ENCODE measurements around the gene TK1.
A peak's percentile ranks its signal among the peaks of the same experiment; 100 is the strongest.

TK1 gene

DNA sequence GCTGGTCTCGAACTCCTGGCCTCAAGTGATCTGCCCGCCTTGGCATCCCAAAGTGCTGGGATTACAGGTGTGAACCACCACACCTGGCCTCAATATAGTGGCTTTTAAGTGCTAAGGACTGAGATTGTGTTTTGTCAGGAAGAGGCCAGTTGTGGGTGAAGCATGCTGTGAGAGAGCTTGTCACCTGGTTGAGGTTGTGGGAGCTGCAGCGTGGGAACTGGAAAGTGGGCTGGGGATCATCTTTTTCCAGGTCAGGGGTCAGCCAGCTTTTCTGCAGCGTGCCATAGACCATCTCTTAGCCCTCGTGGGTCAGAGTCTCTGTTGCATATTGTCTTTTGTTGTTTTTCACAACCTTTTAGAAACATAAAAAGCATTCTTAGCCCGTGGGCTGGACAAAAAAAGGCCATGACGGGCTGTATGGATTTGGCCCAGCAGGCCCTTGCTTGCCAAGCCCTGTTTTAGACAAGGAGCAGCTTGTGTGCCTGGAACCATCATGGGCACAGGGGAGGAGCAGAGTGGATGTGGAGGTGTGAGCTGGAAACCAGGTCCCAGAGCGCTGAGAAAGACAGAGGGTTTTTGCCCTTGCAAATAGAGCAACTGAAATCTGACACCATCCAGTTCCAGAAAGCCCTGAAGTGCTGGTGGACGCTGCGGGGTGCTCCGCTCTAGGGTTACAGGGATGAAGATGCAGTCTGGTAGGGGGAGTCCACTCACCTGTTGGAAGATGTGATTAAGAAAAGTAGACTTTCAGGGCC, 32.7 kb upstream of the TK1 start:
- no peak for DNase-seq (ENCODE audit: low spot score)

DNA sequence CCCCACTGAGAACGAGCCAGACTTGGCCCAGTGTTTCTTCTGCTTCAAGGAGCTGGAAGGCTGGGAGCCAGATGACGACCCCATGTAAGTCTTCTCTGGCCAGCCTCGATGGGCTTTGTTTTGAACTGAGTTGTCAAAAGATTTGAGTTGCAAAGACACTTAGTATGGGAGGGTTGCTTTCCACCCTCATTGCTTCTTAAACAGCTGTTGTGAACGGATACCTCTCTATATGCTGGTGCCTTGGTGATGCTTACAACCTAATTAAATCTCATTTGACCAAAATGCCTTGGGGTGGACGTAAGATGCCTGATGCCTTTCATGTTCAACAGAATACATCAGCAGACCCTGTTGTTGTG, 27.8 kb upstream of the TK1 start:
- DNase-seq (ENCODE audit: low spot score) = peak; percentile 32

DNA sequence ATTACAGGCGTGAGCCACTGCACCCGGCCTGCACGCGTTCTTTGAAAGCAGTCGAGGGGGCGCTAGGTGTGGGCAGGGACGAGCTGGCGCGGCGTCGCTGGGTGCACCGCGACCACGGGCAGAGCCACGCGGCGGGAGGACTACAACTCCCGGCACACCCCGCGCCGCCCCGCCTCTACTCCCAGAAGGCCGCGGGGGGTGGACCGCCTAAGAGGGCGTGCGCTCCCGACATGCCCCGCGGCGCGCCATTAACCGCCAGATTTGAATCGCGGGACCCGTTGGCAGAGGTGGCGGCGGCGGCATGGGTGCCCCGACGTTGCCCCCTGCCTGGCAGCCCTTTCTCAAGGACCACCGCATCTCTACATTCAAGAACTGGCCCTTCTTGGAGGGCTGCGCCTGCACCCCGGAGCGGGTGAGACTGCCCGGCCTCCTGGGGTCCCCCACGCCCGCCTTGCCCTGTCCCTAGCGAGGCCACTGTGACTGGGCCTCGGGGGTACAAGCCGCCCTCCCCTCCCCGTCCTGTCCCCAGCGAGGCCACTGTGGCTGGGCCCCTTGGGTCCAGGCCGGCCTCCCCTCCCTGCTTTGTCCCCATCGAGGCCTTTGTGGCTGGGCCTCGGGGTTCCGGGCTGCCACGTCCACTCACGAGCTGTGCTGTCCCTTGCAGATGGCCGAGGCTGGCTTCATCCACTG, 27.3 kb upstream of the TK1 start, which contains the start of gene BIRC5:
Gene BIRC5 (plus strand): TSS at position 238 of the 690 bp plus-strand sequence. CDS start 64 bp downstream, at position 302.
- peak; percentile 92 for DNase-seq (ENCODE audit: low spot score)

DNA sequence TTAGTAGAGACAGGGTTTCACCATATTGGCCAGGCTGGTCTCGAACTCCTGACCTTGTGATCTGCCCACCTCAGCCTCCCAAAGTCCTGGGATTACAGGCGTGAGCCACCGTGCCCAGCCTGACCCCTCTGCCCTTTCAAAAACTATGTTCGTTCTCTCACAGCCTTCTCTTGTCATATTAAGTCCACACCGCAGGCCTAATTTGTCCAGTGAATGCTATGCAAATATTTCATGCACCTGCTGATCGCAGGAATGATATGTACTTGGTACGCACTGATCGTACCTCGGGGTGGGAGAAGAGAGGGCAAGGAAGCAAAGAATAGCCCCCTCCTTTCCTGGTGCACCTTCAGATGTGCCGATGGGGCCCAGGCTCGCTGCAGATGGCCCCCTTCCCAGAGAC, 24.2 kb upstream of the TK1 start:
- no peak for DNase-seq (ENCODE audit: low spot score)

DNA sequence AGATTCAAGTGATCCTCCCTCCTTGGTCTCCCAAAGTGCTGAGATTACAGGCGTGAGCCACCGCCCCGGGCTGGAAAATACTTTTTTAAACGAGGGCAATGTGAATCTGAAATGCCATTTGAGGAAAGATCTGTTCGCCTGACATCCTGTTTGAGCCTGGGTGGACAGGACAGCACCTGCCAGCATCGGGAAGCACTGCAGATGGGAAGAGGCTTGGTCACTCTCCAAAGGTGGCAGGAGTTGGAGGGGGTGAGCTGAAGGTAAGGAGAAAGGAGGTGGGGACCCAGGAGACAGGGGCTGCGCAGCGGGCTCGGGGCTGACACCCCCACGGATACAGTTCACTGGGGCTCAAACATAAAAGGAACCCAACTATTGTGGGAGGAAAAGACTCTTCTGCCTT, 23.3 kb upstream of the TK1 start:
- DNase-seq (ENCODE audit: low spot score) = no peak

DNA sequence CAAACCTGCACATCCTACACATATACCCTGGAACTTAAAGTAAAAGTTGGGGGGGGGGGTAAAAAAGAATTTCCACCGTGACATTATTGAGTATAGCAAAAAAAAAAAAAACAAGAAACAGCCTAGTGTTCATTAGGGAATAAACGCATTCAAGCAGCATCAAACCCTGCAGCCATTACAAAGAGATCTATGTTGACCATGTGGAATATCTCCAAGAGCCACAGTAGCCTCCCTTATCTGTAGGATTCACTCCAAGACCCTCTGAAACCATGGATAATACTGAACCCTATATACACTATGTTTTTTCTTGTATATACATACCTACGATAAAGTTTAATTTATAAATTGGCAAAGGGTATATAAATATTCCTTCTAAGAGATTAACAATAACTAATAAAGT, 21.6 kb upstream of the TK1 start:
- no peak for DNase-seq (ENCODE audit: low spot score)

DNA sequence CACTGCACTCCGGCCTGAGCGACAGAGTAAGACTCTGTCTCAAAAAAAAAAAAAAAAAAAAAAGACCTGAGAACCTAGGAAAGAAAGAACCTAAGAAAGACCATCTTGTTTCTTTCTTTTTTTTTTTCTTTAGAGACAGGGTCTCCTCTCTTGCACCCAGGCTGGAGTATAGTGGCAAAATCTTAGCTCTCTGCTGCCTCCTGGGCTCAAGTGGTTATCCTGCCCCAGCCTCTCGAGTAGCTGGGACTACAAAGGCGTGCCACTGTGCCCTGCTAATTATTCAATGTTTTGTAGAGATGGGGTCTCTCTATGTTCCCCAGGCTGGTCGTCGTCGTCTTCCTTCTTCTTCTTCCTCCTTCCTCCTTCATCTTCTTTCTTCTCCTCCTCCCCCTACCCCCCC, 19.4 kb upstream of the TK1 start:
- DNase-seq (ENCODE audit: low spot score) = peak; percentile 50

DNA sequence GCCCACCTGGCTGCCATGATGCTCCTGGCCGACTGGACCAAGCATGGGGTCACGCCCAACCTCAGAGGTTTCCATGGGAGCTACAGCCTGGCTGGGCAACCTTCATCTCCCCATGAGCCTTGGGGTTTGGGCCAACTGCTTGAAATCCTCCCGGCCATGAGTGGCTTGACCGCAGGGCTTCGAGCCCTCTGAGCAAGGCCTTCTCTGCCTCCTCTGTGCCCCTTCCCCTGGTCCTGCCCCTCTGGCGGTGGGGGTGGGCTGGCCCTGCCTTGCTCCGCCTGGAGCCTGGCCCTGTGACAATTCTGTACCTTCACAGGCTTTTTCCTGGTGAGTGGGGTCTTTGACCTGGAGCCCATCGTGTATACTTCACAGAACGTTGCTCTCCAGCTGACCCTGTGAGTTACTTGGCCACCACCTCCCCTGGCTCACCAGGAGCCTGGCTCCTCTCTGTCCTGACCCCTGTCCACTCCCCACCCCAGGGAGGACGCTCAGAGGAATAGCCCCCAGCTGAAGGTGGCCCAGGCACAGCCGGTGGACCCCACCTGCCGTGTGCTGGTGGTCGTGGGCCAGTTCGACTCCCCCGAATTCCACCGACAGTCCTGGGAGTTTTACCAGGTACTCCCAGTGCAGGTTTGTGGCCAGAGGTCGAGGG, 18.4 kb upstream of the TK1 start:
- no peak for DNase-seq (ENCODE audit: low spot score)

DNA sequence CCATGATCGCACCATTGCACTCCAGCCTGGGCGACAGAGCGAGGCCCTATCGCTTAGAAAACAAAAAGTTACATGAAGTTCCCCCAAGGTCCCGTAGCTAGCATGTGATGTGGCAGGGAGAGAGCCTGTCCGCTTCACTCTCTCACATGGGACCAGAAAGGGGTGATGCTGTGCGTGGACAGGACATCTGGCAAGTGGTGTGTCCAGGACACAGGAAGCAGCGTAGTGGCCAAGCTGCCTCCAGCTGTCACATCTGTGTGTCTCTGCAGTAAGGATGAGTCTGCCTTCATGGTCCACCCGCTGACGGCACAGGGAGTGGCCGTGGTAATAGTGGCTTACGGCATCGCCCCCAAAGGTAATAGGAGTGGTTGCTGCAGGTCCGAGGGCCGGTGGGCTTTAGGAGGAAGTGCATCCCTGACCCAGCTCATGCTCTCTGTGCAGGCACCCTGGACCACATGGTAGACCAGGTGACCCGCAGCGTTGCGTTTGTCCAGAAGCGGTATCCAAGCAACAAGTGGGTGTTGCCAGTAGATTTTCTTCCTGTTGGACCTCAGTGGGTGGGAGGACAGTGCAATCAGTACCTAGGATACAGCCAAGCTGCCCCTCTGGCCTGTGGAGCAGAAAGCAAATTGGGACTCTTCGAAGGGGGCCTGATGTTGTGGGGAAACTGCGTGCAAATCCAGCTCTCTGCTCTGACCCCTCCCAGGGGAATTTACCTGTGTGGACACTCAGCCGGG, 17.7 kb upstream of the TK1 start:
- no peak for DNase-seq (ENCODE audit: low spot score)

DNA sequence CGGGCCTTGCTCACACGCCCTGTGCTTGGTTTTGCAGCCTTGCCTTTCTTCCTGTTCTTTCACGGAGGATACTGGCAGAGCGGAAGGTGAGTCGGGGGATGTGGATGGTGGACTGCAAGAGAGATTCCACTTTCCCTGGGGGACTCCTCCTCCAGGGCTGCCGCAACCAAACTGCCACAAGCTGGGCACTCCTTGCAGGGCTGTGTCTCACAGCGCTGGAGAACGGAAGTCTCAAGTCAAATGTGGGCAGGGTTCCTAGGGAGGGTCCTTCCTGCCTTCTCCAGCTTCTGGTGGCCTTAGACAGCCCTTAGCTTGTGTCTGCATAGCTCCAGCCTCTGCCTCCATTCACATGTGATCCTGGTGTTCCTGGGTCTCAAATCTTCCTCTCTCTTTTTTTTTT, 15.8 kb upstream of the TK1 start:
- no peak for DNase-seq (ENCODE audit: low spot score)

DNA sequence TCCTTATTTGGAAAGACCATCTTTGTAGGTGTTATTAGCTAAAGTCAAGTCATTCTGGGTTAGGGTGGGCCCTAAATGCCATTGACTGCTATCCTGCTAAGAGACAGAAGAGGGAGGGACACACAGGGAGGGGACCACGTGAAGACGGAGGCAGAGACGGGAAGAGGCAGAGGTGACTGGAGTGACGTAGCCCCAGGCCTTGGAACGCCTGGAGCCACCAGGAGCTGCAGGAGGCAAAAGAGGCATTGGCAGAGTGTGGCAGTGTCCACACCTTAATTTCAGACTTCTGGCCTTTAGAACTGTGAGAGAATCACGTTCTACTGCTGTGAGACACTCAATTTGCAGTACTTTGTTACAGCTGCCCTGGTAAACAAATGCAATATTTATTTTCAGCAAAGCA, 13.6 kb upstream of the TK1 start:
- DNase-seq (ENCODE audit: low spot score) = no peak

DNA sequence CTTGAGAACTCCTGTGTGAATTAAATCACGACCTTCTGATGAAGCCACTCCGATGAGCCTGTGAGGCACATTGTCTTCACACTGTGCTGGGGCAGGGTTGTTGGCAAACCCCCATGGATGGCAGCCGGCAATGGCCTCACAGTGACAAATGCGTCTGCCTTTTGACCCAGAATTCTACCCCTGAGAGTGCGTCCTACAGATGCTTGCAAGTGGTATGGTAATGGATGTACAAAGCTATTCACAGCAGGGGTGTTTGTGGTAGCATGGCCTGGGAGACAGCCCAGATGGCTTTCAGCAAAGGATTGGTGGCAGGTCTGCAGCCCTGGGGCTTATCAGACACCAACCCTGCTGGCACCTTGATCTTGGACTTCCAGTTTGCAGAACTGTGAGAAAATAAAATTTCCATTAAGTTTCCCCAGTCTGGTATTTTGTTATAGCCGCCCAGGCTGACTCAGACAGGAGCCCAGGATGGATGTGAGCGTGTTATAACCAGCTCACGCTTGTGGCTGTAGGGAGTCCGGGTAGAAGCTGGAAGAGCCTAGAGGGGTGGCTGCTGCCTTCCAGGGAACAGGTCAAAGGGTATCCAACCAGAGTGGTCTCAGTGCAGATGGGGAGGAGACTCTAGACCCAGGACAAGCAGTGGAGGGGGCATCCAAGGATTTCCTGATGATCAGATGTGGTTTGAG, 10.4 kb upstream of the TK1 start:
- DNase-seq (ENCODE audit: low spot score) = no peak

DNA sequence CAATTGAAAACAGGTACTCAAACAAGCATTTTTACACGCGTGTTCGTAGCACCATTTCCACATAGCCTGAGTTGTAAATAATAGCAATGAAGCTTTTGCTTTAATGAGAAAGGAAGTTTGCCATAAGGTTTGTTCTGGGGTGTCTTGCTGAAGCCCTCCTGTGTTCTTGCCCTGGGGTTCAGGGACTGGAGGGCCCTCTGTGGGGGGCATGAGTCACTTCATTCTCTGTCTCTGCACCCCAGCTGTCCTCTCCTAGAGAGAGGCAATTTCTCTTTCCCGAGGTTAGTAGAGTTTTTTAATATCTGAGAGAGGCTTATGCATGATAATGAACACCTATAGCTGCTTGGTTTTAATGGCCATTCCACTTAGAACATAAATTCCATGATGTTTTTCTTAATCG, 9.9 kb upstream of the TK1 start:
- DNase-seq (ENCODE audit: low spot score) = no peak

DNA sequence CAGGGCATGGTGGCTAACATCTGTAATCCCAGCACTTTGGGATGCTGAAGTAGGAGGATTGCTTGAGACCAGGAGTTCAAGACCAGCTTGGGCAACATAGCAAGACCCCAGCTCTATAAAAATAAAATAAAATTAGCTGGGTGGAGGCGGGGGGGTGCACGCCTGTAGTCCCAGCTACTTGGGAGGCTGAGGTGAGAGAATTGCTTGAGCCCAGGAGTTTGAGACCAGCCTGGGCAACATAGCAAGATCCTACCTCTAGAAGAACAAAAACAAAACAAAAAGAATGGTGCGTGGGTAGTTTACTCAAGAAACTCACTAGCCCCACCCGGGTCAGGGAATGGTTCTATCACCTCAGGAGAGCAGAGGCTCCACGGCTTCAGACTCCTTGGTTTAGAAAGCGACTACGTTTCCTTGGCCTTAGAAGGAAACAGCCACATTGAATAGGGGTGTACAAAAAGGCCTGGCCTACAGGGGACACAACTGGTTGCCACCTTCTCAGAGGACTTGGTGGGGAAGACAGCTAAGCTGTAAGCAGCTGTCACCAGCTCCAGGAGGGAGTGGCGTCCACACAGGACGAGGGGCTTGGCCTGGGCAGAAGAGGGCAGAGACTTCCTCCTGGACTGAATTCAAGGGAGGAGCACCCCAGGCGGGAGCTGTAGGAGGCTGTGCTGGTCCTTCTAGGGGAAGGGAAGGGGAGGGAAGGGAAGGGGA, 716 bp downstream of the TK1 start:
- DNase-seq (ENCODE audit: low spot score) = peak; percentile 58

DNA sequence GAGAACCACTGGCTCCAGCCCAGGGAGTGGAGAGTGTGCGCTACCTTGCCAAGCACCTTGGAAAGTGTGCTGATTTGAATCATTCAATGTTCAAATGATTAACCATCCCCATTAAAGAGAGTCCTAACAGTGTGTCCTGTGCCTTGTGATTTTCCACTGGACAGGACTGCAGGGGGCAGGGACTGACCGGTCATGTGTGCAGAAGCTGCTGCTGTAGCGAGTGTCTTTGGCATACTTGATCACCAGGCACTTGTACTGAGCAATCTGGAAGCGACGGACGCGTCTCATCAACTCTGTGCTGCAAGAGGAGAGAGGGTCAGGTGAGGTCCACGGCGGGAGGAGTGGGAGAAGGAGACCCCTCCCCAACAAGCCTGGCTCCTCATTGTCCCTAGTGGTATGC, 2.0 kb downstream of the TK1 start:
- no peak for DNase-seq (ENCODE audit: low spot score)

DNA sequence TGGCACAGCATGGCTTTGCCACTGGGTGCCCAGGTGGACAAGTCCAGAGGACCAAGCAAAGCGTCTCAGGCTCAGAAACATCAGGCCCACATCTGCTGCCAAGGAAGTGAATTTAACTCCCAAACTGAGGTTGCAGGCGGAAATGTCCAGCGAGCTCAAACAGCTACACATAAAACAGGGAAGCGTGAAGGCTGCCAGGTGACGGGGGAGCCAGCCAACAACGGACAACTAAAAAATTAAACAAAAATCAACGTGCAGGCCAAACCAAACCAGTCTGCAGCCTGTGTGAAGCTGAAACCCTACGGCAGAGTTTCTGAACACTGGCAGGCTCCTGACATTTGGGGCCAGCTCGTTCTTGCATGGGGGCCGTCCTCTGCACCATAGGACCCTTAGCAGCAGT, 2.5 kb downstream of the TK1 start:
- DNase-seq (ENCODE audit: low spot score) = no peak

DNA sequence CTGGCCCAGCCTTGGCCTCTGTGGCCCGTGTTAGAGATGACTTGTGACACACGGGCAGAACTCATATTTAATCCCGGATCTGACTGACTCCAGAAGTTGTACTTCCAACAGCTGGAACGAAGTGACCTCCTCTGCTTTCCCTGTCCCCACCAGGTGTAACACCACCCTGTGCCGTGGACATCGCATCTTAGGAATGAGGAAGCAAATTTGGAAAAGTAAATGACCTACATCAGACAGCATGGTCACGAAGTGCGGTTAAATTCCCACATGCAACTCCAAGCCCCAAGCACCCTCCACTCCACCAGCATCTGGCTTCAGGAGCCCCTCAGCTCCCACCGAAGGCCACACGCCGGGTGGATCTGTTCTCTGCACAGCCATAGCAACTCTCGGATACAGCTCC, 2.9 kb downstream of the TK1 start:
- DNase-seq (ENCODE audit: low spot score) = no peak

DNA sequence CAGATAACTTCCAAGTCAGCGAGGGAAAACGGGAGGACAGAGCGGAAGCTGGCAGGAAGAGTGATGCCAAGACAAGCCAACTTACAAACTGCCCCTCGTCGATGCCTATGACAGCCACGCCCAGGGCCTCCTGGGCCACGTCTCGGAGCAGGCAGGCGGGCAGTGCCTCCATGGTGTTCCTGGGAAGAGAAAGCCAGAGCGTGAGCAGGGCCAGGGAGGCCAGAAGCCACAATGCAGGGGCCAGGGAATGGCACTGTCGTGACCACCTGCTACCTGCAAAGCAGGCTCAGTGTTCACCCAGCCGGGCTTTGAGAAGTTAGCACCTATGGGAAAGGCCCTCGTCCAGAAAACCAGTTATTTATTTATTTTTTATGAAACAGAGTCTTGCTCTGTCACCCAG, 4.3 kb downstream of the TK1 start:
- no peak for DNase-seq (ENCODE audit: low spot score)

DNA sequence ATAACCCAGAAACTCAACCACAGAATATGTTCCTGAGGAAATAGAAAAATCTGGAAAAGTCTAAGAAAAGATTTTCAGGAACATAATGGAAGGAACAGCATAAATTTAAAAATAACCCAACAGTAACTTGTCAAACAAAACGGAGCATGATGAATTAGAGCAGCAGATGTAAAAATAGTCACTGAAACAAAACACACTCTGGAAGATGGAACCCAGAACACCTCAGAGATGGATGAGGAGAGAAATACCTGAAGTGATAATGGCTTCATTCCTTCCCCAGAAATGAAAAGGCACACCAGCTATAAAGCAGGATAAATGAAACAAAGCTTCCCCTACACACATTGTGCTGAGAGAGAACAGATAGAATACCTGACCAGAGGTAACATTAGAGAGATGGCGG, 6.3 kb downstream of the TK1 start:
- no peak for DNase-seq (ENCODE audit: low spot score)

DNA sequence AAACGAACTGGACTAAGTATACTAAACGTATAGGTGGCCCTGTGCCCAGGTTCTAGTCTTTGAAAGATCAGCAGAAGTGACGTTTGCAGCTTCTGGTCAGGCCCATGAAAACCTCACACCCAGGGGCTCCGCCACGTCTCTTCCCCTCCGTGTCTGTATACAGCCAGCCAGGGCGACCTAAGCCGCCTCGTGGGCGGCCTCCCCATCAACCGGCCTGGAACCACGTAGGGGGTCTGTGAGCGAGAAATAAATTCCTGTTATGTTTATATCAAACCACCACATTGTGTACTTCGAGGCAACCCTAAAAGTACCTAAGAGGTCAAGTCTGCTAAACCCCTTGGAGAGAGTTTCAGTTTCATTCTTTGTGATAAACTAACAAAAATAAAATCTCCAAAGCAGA, 6.8 kb downstream of the TK1 start:
- DNase-seq (ENCODE audit: low spot score) = no peak

DNA sequence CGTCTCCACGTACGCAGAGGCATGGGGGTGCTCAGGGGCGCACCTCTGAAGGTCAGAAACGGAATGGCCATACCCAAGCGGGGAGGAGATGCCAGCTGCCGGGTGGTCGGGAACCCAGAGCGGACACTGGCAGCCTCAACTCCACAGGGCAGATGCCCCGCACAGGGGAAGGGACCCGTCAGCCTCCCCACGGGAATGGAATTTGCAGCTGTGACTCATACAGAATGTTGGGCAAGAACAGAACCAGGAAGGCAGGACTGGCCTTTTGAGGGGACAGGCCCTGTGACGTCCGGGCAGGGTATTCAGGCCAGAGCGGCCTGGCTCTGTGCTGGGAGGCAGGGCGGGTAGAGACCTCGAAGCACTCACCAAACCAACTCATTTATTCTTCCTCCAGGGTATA, 7.5 kb downstream of the TK1 start:
- DNase-seq (ENCODE audit: low spot score) = no peak
